Vagina (tissue), 2 donors: Measurements from ENCODE around the gene EIF4H. TPM values are rescaled to one million over a fixed set of nuclear protein-coding genes. Genes with fewer than 3 reads are reported as not detected.

Source experiments
- DNase-seq, 2 donors: peaks; one replicate each; pipeline ENCODE4 v3.0.0-alpha.2; 2017; ENCODE audit errors: extremely low spot score in 2 of 2
- H3K27ac ChIP-seq: fragments of 200-600 bp; sonication (generic); one replicate; pipeline ENCODE4 v1.5.1; 2019
- H3K27me3 ChIP-seq: fragments of 200-600 bp; sonication (generic); one replicate; pipeline ENCODE4 v1.5.1; 2019
- H3K36me3 ChIP-seq, 2 donors: fragments of 200-600 bp; sonication (generic); one replicate each; pipeline ENCODE4 v1.5.1; 2017 to 2019
- H3K4me1 ChIP-seq: fragments of 200-600 bp; sonication (generic); one replicate; pipeline ENCODE4 v1.5.1; 2019
- H3K4me3 ChIP-seq, 2 donors: fragments of 200-600 bp; sonication (generic); 1 replicate in 1 of 2; 2 replicates in 1 of 2; pipeline ENCODE4 v1.5.1; 2016 to 2019
- H3K9me3 ChIP-seq: fragments of 200-600 bp; sonication (generic); one replicate; pipeline ENCODE4 v1.5.1; 2019
- POLR2A ChIP-seq, 2 donors: fragments of 450-650 bp; IDR thresholded peaks; one replicate each; pipeline ENCODE4 v1.6.1; 2017; ENCODE audit warnings: antibody characterized with exemption in 2 of 2, mild to moderate bottlenecking in 2 of 2, moderate library complexity in 2 of 2
- POLR2AphosphoS5 ChIP-seq, 2 donors: sonication (generic); formaldehyde crosslinking; IDR thresholded peaks; one replicate each; pipeline ENCODE4 v1.9.0; 2017; ENCODE audit warnings: antibody characterized with exemption in 2 of 2, mild to moderate bottlenecking in 2 of 2, low read depth in 1 of 2; ENCODE audit not compliant: insufficient read depth in 1 of 2
- intact Hi-C: fragments of 100-400 bp; cut with DNase I; formaldehyde crosslinking; loops from one replicate; pipeline ENCODE4 v1.15.1; 2023
- total RNA-seq: library from RNA; depleted of rRNA; stranded (reverse); fragments of >200 nt; gene quantifications from one replicate; pipeline ENCODE4 v1.2.3, GENCODE V29; 2016
- TF ChIP-seq, protein P1 (sequence below), 3 experiments: fragments of 450-650 bp in 2 of 3; fragments of 200-600 bp in 1 of 3; sonication (generic) in 1 of 3; IDR thresholded peaks; one replicate each; pipeline ENCODE4 v1.5.1; 2017 to 2019; ENCODE audit warnings: antibody characterized with exemption in 3 of 3, mild to moderate bottlenecking in 2 of 3, moderate library complexity in 2 of 3

Gene EIF4H
- total RNA-seq, 1 donor from 2014 or later, result 139 TPM

DNA sequence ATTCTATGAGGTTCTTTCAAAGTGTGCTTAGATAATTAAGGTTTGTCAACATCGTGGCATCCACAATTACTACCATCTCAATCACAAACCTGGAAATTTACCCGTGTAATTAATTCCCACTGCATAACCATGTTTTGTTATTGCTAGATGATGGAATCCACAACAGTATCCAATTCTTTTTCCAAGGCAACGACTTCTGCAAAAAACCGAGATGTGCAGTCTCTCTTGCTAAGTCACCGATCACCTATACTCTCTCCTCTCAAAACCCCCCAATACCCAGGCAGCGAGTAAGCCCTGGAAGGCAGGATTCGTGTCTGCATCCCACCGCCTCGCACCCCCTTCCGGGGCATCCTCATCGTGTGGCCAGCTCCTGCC, 678 bp upstream of the EIF4H start:
- H3K36me3 ChIP-seq, result no peaks in the 10 kb centered on the region
- no peaks in the 10 kb centered on the region for H3K27me3 ChIP-seq
- TF ChIP-seq POLR2A (IDR thresholded peaks at IDR 0.05) (no peak), POLR2AphosphoS5 (IDR thresholded peaks at IDR 0.05; ENCODE audit: insufficient read depth in 1 of 2, low read depth in 1 of 2) (no peak)
- TF ChIP-seq, protein P1, sequence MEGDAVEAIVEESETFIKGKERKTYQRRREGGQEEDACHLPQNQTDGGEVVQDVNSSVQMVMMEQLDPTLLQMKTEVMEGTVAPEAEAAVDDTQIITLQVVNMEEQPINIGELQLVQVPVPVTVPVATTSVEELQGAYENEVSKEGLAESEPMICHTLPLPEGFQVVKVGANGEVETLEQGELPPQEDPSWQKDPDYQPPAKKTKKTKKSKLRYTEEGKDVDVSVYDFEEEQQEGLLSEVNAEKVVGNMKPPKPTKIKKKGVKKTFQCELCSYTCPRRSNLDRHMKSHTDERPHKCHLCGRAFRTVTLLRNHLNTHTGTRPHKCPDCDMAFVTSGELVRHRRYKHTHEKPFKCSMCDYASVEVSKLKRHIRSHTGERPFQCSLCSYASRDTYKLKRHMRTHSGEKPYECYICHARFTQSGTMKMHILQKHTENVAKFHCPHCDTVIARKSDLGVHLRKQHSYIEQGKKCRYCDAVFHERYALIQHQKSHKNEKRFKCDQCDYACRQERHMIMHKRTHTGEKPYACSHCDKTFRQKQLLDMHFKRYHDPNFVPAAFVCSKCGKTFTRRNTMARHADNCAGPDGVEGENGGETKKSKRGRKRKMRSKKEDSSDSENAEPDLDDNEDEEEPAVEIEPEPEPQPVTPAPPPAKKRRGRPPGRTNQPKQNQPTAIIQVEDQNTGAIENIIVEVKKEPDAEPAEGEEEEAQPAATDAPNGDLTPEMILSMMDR (IDR thresholded peaks at IDR 0.05), result no peak
- H3K27ac ChIP-seq, result peak overlapping the region; percentile 96
- no peak for DNase-seq
- H3K4me3 ChIP-seq, result peak overlapping the region; percentile 60 to 91
- H3K9me3 ChIP-seq, result no peaks in the 10 kb centered on the region
- intact Hi-C loops, result loop anchor here (10.0 kb wide), 1 partner anchor 89 kb away; the partner anchor contains the start of gene LIMK1
- H3K4me1 ChIP-seq, result peaks cover 52% of the 10 kb centered on the region

DNA sequence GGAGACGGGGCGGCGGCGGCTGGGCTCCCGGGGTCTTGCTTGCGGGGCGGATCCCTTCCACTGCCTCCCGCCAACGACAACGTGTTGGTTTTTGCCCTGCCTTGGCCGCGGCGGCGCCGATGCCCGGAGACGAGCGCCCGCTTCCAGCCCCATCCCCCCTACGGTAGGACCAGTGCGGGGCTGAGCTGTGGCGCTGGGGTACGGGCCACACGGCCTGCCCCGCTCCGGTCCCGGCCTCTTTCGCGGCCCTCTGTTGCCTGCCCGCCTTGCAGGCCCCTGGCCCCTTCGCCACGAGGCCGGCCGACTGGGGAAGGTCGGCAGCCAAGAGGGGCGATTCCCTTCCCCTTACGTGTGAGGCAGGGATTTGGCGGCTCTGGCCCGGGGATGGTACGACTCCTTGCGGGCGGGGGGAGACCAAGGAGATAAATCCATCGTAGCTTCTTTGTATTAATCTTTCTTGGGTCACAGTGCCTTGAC, 488 bp downstream of the EIF4H start:
- peaks cover 0 to 1% of the 10 kb centered on the region in 2 donors for H3K36me3 ChIP-seq
- H3K4me1 ChIP-seq, result peaks cover 64% of the 10 kb centered on the region
- H3K4me3 ChIP-seq, result peak overlapping the region; percentile 60 to 91
- no peaks in the 10 kb centered on the region for H3K9me3 ChIP-seq
- H3K27me3 ChIP-seq, result no peaks in the 10 kb centered on the region
- intact Hi-C loops, result loop anchor here (10.0 kb wide), 1 partner anchor 90 kb away; the partner anchor contains the start of gene LIMK1
- H3K27ac ChIP-seq, result peak overlapping the region; percentile 96
- DNase-seq, result no peak
- TF ChIP-seq POLR2A (IDR thresholded peaks at IDR 0.05) (no peak), POLR2AphosphoS5 (IDR thresholded peaks at IDR 0.05; ENCODE audit: insufficient read depth in 1 of 2, low read depth in 1 of 2) (peak in 1 of 2 donors; percentile 34)
- TF ChIP-seq, protein P1 (IDR thresholded peaks at IDR 0.05), result no peak

DNA sequence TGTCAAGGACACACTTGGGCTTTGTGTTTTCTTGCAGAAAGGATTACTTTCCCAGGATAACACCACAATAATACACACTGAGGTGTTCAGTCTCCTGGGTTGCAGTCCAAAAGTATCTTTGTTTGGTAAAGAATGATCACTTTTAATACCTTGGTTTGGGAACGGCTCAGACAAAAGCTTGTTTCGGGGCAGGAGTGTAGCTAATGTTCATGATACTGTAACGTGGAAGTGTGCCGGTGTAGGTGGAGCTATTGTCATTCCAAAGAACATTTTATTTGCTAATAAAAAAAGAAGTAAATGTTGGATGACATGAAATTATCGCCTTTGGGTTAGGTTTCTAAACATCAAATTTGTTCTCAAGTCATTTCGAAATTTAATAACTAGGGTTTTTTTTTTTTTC, 1.2 kb downstream of the EIF4H start:
- intact Hi-C loops, result loop anchor here (10.0 kb wide), 1 partner anchor 91 kb away; the partner anchor contains the start of gene LIMK1
- peaks cover 71% of the 10 kb centered on the region for H3K4me1 ChIP-seq

DNA sequence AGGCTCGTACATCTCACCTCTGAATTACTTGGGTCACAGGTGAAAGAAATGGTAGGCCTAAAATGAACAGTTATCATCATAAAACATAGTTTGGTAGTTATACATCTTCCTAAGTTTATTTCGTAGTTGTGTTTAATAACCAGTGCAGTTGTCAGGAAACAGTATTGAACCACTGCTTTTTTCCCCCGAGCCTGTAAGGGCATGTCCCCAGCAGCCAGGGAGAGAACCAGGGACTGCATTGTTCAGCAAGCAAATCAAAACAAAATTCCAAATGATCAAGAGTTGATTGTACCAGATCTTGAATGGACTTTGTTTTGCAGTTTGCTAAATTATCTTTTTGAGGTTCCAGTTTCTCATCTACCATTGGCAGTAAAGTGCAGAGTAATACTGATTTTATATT, 2.4 kb downstream of the EIF4H start:
- Histone ChIP-seq H3K27ac (peak overlapping the region; percentile 23), H3K9me3 (no peaks in the 10 kb centered on the region), H3K36me3 (peaks cover 0 to 12% of the 10 kb centered on the region in 2 donors), H3K4me3 (peak overlapping the region in 1 of 2 donors; percentile 91), H3K4me1 (peaks cover 83% of the 10 kb centered on the region), H3K27me3 (no peaks in the 10 kb centered on the region)
- TF ChIP-seq POLR2AphosphoS5 (IDR thresholded peaks at IDR 0.05; ENCODE audit: insufficient read depth in 1 of 2, low read depth in 1 of 2) (no peak), POLR2A (IDR thresholded peaks at IDR 0.05) (no peak)
- TF ChIP-seq, protein P1 (IDR thresholded peaks at IDR 0.05), result no peak
- intact Hi-C loops, result loop anchor here (10.0 kb wide), 1 partner anchor 92 kb away; the partner anchor contains the start of gene LIMK1
- DNase-seq, result no peak

More for the DNA sequence above, 1.2 kb downstream of the EIF4H start:
- H3K4me3 ChIP-seq, result peak overlapping the region; percentile 60 to 91
- H3K27me3 ChIP-seq, result no peaks in the 10 kb centered on the region
- H3K27ac ChIP-seq, result peak overlapping the region; percentile 96
- no peak for TF ChIP-seq POLR2A (IDR thresholded peaks at IDR 0.05)
- TF ChIP-seq POLR2AphosphoS5 (IDR thresholded peaks at IDR 0.05; ENCODE audit: insufficient read depth in 1 of 2, low read depth in 1 of 2), result no peak
- TF ChIP-seq, protein P1 (IDR thresholded peaks at IDR 0.05), result no peak
- H3K36me3 ChIP-seq, result peaks cover 0 to 8% of the 10 kb centered on the region in 2 donors
- DNase-seq, result no peak
- H3K9me3 ChIP-seq, result no peaks in the 10 kb centered on the region

DNA sequence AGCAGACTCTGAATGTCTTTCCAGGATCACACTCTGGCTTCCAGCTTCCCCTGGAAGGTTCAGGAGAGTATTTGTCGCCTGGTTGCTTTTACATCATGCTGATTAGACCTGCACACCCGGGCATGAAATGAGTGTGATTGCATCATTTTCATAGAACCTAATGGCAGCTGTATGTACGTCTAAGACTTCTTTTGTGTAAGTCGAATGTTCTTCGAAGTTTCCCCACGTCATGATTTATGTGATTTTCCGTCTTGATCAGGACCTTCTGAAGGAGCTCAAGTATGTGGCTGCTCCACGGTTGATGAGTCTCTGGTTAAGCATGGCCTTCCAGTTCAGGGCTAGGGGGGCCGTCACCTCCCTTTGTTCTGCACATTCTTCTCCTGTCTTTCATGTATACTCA, 4.5 kb downstream of the EIF4H start:
- no peak for DNase-seq
- no peaks in the 10 kb centered on the region for H3K9me3 ChIP-seq
- H3K27me3 ChIP-seq, result no peaks in the 10 kb centered on the region
- peak overlapping the region; percentile 45 for H3K27ac ChIP-seq
- no peak overlapping the region for H3K4me3 ChIP-seq
- peaks cover 92% of the 10 kb centered on the region for H3K4me1 ChIP-seq
- peaks cover 0 to 12% of the 10 kb centered on the region in 2 donors for H3K36me3 ChIP-seq
- intact Hi-C loops, result loop anchor here (10.0 kb wide), 1 partner anchor 94 kb away; the partner anchor contains the start of gene LIMK1
- TF ChIP-seq, protein P1 (IDR thresholded peaks at IDR 0.05), result no peak
- TF ChIP-seq POLR2A (IDR thresholded peaks at IDR 0.05), result no peak
- TF ChIP-seq POLR2AphosphoS5 (IDR thresholded peaks at IDR 0.05; ENCODE audit: insufficient read depth in 1 of 2, low read depth in 1 of 2), result no peak
